Cerebellar cortex (tissue), 1 donor: ENCODE results near the gene CPA4.

ENCODE experiments used
- DNase-seq: peaks from one replicate; pipeline ENCODE4 v3.0.0-alpha.2; 2015; ENCODE audit warnings: low spot score

Gene CPA4

GRCh38 chr7:130275826-130276297 is 17.1 kb upstream of the CPA4 start:
- no peak for DNase-seq

- no peak for DNase-seq
Measured at GRCh38 chr7:130276796-130277762, 15.9 kb upstream of the CPA4 start.

GRCh38 chr7:130277763-130278643 is 15.0 kb upstream of the CPA4 start:
- peak; percentile 67 for DNase-seq

GRCh38 chr7:130278860-130279259 is 14.1 kb upstream of the CPA4 start:
- DNase-seq, result no peak

GRCh38 chr7:130279286-130279685 is 13.7 kb upstream of the CPA4 start:
- DNase-seq, result no peak

GRCh38 chr7:130279906-130280305 is 13.1 kb upstream of the CPA4 start:
- DNase-seq, result no peak

- DNase-seq, result no peak
Measured at GRCh38 chr7:130281260-130281659, 11.7 kb upstream of the CPA4 start.

- DNase-seq, result no peak
Measured at GRCh38 chr7:130286881-130287280, 6.1 kb upstream of the CPA4 start.

- no peak for DNase-seq
Measured at GRCh38 chr7:130288168-130288567, 4.8 kb upstream of the CPA4 start.

- no peak for DNase-seq
Measured at GRCh38 chr7:130288829-130289228, 4.1 kb upstream of the CPA4 start.

GRCh38 chr7:130289478-130289877 is 3.5 kb upstream of the CPA4 start:
- no peak for DNase-seq

GRCh38 chr7:130290745-130291144 is 2.2 kb upstream of the CPA4 start:
- no peak for DNase-seq

GRCh38 chr7:130293521-130293920 is 560 bp downstream of the CPA4 start:
- no peak for DNase-seq

- no peak for DNase-seq
Measured at GRCh38 chr7:130294314-130294713, 1.4 kb downstream of the CPA4 start.

- DNase-seq, result no peak
Measured at GRCh38 chr7:130296221-130296951, 3.4 kb downstream of the CPA4 start.

GRCh38 chr7:130297628-130298543 is 4.9 kb downstream of the CPA4 start:
- DNase-seq, result no peak

- DNase-seq, result peak; percentile 11
Measured at GRCh38 chr7:130298544-130299326, 5.8 kb downstream of the CPA4 start.

- no peak for DNase-seq
Measured at GRCh38 chr7:130299866-130300265, 6.9 kb downstream of the CPA4 start.

- DNase-seq, result no peak
Measured at GRCh38 chr7:130301501-130302020, 8.6 kb downstream of the CPA4 start.

- DNase-seq, result no peak
Measured at GRCh38 chr7:130302649-130303048, 9.7 kb downstream of the CPA4 start.
